Right atrium auricular region (tissue), 2 donors: ENCODE measurements around the gene NUFIP1. TPM values are rescaled to one million over a fixed set of nuclear protein-coding genes. Genes with fewer than 3 reads are reported as not detected.

ENCODE experiments used
- DNase-seq: peaks from one replicate; pipeline ENCODE4 v3.0.0-alpha.2; 2019; ENCODE audit warnings: low spot score
- H3K27ac ChIP-seq, 2 donors: fragments of 200-600 bp; sonication (generic); 1 replicate in 1 of 2; 2 replicates in 1 of 2; pipeline ENCODE4 v1.5.1; 2016 to 2019
- H3K27me3 ChIP-seq, 2 donors: fragments of 200-600 bp; sonication (generic); one replicate each; pipeline versions ENCODE4 v1.5.1 to v1.6.0; 2017 to 2019
- H3K36me3 ChIP-seq: fragments of 200-600 bp; sonication (generic); one replicate; pipeline ENCODE4 v1.5.1; 2016
- H3K4me1 ChIP-seq, 2 donors: fragments of 200-600 bp; sonication (generic); one replicate each; pipeline versions ENCODE4 v1.5.1 to v1.6.0; 2017 to 2019
- H3K4me3 ChIP-seq, 2 donors: fragments of 200-600 bp; sonication (generic); 1 replicate in 1 of 2; 2 replicates in 1 of 2; pipeline ENCODE4 v1.5.1; 2017 to 2019; ENCODE audit warnings: mild to moderate bottlenecking in 1 of 2, moderate library complexity in 1 of 2
- H3K9me3 ChIP-seq, 2 donors: fragments of 200-600 bp; sonication (generic); one replicate each; pipeline ENCODE4 v1.5.1; 2019
- total RNA-seq, 2 donors: library from RNA; depleted of rRNA; stranded (reverse); fragments of >200 nt; gene quantifications; one replicate each; pipeline ENCODE4 v1.1.0, GENCODE V29; 2016
- TF ChIP-seq, protein P1 (sequence below), 2 donors: fragments of 200-600 bp; sonication (generic); IDR thresholded peaks; one replicate each; pipeline ENCODE4 v1.5.1; 2019; ENCODE audit warnings: antibody characterized with exemption in 2 of 2

Gene NUFIP1
- total RNA-seq, 2 donors from 2014 or later, result 2.2 to 2.9 TPM

DNA sequence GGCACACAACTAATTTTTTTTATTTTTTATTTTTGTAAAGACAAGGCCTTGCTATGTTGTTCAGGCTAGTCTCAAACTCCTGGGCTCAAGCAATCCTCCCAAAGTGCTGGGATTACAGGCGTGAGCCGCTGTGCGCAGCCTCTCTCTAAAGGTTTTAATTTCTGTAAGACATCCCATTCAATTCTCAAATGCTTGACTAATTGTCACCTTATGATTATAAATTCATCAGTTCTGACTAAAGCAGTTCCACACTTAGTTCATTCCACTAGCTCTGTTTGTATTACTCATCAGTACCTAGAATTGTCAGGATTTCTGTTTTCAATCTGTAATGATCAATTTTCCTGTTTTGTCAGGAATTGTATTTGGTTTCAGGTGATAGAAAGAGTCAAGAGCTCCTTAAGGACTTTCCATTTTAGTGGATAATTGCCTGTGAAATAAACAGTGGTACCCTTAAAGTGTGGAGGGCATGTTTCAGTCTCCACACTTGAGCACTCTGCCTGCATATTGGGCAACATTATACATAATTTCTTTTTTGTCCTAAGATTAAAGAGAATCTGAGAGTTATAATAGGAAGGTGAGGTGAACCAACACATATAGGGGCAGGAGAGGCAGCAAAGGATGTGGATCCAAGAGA, 27.6 kb upstream of the NUFIP1 start:
- Histone ChIP-seq H3K4me3 (no peak overlapping the region), H3K36me3 (peaks cover 45% of the 10 kb centered on the region), H3K27ac (no peak overlapping the region), H3K4me1 (no peaks in the 10 kb centered on the region), H3K9me3 (no peaks in the 10 kb centered on the region), H3K27me3 (no peaks in the 10 kb centered on the region)
- TF ChIP-seq, protein P1, sequence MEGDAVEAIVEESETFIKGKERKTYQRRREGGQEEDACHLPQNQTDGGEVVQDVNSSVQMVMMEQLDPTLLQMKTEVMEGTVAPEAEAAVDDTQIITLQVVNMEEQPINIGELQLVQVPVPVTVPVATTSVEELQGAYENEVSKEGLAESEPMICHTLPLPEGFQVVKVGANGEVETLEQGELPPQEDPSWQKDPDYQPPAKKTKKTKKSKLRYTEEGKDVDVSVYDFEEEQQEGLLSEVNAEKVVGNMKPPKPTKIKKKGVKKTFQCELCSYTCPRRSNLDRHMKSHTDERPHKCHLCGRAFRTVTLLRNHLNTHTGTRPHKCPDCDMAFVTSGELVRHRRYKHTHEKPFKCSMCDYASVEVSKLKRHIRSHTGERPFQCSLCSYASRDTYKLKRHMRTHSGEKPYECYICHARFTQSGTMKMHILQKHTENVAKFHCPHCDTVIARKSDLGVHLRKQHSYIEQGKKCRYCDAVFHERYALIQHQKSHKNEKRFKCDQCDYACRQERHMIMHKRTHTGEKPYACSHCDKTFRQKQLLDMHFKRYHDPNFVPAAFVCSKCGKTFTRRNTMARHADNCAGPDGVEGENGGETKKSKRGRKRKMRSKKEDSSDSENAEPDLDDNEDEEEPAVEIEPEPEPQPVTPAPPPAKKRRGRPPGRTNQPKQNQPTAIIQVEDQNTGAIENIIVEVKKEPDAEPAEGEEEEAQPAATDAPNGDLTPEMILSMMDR (IDR thresholded peaks at IDR 0.05), result no peak
- no peak for DNase-seq

DNA sequence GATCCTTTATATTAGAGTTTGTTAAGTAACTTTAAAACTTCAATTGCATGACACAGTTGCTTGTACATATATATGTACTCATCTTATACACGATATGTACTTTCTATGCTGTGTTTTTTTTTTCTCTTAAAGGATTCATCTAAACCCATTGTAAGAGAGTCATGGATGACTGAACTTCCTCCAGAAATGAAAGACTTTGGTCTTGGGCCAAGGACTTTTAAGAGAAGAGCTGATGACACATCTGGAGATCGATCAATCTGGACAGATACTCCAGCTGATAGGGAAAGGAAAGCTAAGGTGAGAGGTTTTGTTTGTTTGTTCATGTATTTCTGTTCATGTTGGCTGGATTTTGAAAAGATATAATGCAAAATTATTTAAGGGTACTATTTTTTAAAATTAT, 26.0 kb upstream of the NUFIP1 start:
- DNase-seq, result no peak
- peaks cover 46% of the 10 kb centered on the region for H3K36me3 ChIP-seq
- no peaks in the 10 kb centered on the region for H3K4me1 ChIP-seq
- H3K4me3 ChIP-seq, result no peak overlapping the region
- H3K27ac ChIP-seq, result no peak overlapping the region
- TF ChIP-seq, protein P1 (IDR thresholded peaks at IDR 0.05), result no peak
- no peaks in the 10 kb centered on the region for H3K9me3 ChIP-seq
- H3K27me3 ChIP-seq, result no peaks in the 10 kb centered on the region

DNA sequence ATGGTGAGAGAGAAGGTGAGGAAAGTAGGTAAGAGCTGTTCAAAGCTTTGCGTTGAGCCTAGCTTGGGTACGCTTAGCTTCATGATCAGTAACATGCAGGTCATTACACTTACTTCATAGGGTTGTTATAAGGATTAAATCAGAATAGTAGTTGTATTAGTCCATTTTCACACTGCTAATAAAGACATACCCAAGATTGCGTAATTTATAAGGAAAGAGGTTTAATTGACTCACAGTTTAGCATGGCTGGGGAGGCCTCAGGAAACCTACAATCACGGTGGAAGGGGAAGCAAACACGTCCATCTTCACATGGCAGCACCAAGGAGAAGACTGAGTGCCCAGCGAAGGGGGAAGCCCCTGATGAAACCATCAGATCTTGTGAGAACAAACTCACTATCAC, 21.9 kb upstream of the NUFIP1 start:
- Histone ChIP-seq H3K9me3 (no peaks in the 10 kb centered on the region), H3K36me3 (peaks cover 48% of the 10 kb centered on the region), H3K27me3 (no peaks in the 10 kb centered on the region), H3K4me1 (no peaks in the 10 kb centered on the region), H3K4me3 (no peak overlapping the region), H3K27ac (no peak overlapping the region)
- TF ChIP-seq, protein P1 (IDR thresholded peaks at IDR 0.05), result no peak
- no peak for DNase-seq

DNA sequence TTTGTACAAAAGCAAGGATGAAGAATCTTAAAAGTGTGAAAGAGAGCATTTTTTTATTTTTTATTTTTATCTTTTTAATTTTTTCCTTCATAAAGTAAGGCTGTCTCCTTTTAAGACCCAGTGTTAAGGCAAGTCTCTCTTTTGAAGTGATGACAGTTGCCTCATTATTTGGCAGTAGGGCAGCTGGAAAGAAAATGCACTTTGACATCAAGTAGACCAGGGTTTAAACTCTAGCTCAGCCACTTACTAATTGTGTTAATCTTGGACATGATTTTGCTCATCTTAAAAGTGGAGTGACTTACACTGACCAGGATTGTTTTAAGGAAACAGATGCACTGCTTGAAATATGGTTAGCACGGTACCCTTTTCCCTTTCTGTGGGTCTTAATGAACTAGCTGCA, 18.6 kb upstream of the NUFIP1 start:
- peaks cover 49% of the 10 kb centered on the region for H3K36me3 ChIP-seq
- H3K4me1 ChIP-seq, result no peaks in the 10 kb centered on the region
- H3K4me3 ChIP-seq, result no peak overlapping the region
- H3K27ac ChIP-seq, result no peak overlapping the region
- H3K9me3 ChIP-seq, result no peaks in the 10 kb centered on the region
- TF ChIP-seq, protein P1 (IDR thresholded peaks at IDR 0.05), result no peak
- H3K27me3 ChIP-seq, result no peaks in the 10 kb centered on the region
- no peak for DNase-seq

DNA sequence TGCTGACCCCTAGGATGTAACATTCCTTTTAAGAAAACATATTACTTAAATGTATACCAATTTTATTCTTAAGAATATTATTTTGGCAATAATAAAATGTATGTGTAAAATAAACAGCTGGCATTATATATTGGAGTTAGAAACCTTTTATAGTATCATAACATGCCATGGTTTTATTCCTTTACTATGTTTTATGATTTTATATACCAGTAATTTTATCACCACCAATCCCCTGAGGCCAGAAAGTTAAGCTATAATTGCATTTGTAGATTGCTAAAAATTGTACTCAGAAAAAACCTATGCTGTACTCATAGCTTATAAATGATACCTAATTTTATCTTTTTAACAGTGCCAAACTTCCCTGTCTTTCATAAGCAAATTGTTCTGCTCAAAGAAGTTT, 18.0 kb upstream of the NUFIP1 start:
- Histone ChIP-seq H3K27me3 (no peaks in the 10 kb centered on the region), H3K4me3 (no peak overlapping the region), H3K4me1 (no peaks in the 10 kb centered on the region), H3K27ac (no peak overlapping the region), H3K36me3 (peaks cover 55% of the 10 kb centered on the region), H3K9me3 (no peaks in the 10 kb centered on the region)
- TF ChIP-seq, protein P1 (IDR thresholded peaks at IDR 0.05), result no peak
- DNase-seq, result no peak

DNA sequence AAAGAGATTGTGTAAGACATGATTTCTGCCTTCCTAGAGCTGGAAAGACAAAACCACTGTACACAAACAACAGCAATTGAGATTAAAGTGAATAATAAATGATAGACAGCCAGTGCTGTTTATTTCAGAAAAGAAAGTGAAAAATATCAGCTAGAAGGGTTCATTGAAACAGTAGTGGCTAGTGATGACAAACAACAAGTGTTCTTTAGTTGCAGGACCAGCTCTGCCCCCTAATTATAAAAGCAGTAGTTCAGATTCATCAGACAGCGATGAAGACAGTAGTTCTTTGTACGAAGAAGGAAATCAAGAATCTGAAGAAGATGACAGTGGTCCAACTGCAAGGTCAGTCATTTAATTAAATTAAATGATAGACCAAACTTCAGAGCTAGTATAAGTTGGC, 14.8 kb upstream of the NUFIP1 start:
- no peak for DNase-seq
- H3K36me3 ChIP-seq, result peaks cover 37% of the 10 kb centered on the region
- H3K4me1 ChIP-seq, result no peaks in the 10 kb centered on the region
- H3K4me3 ChIP-seq, result no peak overlapping the region
- no peaks in the 10 kb centered on the region for H3K27me3 ChIP-seq
- H3K27ac ChIP-seq, result no peak overlapping the region
- TF ChIP-seq, protein P1 (IDR thresholded peaks at IDR 0.05), result no peak
- no peaks in the 10 kb centered on the region for H3K9me3 ChIP-seq
